NCI-H510A treated with DMSO at 0.1 percent for 48 hours (cell line): ENCODE measurements around the gene DNAJC27.

Experiments
- DNase-seq: peaks from one replicate; lab custom pipeline; 2025; lab: John Stamatoyannopoulos, UW

The DNAJC27 gene

DNA sequence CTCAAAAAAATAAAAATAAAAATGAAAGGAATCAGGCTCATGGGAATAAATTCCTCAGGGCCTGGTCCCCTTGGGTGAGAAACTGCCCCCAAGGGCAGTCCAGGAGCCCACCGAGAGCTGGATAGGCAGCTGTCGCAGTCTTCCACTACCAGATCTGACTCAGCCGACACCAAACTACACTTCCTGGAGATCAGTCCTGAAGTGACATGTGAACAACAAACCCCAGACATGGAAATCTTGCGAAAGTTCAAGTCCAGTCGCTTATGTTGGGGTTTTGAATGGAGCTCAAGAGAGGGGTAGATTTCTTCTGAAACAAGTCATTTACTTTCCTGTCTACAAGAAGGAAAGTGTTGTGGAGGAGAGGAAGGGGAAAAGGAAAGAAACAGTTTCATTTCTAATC, 64.6 kb downstream of the DNAJC27 start:
- DNase-seq: no peak

DNA sequence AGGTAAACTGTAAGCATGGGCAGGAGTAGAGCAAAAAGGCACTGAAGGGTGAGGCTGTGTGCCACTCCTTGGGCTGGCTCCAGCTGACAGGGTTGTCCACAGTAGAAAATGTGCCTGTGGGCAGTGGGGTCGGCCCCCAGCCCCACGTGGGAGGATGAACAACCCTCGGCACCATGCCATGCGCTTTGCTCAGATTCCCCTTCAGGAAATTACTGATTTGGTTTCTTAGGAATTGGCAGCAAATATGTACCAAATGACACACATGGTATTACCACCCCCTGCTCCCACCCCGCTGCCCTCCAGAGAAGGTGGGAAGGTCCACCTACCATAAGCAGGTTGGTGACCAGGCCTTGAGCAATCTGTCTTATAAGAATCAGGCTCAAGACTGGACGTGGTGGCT, 65.3 kb downstream of the DNAJC27 start:
- no peak for DNase-seq

DNA sequence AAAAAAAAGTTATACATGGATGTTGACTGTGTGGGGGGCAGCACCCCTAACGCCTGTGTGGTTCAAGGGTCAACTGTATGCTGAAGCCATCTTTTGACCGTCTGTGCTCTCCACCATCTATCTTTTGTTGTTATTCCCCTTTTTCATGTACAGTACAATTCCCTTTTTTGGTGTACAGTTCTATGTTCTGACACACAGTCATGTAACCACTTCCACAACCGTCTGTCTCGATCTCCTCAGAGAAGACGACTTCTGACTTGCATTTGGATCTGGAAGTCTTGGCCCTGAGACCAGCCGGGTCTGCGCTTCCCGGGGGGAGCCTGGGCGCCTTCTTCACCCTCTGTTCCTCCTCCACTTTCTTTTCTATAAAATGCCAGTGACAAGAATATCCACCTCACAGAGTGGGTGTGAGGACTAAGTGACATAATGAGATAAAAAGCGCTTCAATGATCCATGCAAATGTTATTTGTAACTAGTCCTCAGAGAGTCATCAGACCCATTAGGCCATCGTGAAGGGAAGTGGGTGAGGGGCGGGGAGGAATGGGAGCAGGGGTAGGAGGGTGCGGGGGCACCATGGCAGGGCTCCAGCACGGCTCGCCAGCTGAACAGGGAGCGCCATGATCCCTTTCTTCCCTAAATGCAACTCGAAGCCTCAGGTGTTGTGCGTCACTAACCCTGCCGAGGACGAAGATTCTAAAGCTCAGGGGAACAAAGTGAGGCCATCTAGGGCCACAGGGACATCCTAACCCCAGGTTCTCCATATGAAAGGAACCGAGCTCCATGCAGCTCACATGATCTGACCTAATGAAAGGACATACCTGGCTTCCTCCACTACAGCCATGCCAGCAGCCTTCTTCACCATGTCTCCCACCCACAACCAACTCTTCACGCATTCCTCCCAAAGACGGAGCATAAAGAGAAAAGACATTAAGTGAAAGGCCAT, 68.3 kb downstream of the DNAJC27 start:
- DNase-seq: no peak

DNA sequence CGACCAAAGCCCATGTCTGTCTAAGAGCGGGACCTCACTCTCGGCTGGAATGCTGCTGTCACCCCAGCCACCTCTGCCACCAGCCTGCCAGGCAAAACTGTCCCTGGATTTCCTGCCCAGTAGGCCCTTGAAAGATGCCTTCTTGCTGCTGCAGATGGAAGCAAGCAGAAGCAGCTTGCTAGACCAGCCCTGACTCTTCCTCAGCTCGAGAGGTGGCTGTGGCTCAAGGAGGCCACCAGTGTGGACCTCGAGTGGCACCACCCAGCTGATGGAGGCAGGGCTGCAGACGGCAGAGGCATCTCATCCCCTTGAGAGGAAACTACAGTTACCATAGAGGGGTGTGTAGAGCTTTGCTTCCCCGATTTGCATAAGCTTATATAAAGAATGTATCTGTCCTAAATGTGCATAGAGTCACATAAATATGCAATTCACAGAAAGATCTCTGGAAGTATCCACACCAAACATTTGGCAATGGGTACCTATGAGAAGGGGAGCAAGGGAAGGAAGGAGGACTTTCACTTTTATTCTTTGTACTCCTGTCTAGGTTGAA, 72.3 kb downstream of the DNAJC27 start:
- DNase-seq: no peak

DNA sequence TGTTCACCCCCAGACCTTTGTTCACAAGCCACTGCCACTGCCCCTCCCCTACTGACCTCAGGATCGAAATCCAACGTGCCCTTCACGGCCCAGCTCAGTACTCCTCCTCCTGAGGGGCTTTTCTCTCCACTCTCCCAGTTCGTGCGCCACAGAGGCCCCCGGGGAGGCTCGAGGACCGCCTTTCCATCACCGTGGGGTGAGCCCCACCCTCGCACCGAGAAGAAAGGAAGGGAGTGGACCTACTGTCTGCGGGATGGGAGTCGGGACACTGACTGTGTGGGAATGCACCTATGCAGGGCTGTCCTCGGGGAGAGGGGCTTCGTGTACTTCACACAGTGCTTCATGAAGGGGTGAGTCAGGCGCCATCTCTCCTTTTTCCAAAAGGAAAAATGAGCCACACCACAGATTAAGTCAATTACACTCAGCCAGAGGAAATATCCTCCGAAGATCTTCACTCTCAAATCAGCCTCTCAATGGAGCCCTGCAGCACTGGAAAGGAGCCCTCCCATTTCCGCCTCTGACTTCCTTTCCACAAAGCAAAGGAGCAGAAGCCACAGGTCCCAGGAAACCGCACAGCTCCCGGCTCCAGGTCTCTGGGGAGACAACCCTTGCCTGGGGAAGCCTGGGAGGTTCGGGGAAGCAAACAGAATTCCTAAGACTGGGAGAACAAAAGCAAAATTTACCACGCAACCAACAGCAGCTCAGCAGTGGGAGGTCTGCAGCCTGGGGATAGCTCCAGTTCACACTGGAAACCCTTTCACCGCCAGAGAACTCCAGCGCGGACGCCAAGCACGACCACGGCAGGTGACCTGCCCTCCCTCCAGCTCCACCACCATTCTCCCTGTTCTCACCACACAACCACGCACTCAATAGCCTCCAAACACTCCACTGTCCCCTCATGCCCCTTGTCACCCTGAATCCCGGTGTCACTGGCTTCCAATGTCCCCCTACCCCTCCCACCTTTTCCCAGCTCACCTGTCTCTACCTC, 73.3 kb downstream of the DNAJC27 start:
- DNase-seq: no peak

DNA sequence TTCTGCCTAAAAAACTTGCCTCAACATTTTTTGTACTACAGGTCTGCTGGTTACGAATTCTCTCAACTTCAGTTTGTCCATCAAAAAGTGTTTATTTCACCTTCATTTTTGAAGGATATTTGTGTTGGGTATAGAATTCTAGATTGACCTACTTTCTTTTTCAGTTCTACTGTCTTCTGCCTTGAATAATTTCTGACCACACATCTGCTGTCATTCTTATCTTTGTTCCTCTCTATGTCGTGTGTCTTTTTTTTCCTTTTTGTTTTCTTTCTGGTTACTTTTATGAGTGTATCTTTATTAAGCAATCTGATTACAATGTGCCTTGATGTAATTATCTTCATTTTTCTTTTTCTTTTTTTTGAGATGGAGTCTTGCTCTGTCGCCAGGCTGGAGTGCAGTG, 77.0 kb downstream of the DNAJC27 start:
- no peak for DNase-seq

DNA sequence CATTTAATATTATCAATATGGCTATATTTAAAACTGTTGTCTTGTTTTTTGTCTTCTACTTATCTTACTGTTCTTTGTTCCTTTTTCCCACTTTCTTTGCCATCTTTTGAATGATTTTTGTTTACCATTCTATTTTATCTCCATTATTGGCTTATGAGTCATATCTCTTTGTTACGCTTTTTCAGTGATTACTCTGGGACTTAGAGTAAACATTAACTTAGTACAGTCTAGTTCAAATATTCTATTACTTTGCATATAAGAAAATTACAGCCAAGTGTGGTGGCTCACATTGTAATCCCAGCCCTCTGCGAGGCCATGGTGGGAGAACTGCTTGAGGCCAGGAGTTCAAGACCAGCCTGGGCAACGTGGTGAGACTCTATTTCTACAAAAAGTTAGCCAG, 77.8 kb downstream of the DNAJC27 start:
- no peak for DNase-seq
